ENCODE data around the gene RTEL1.

RTEL1 gene

DNA sequence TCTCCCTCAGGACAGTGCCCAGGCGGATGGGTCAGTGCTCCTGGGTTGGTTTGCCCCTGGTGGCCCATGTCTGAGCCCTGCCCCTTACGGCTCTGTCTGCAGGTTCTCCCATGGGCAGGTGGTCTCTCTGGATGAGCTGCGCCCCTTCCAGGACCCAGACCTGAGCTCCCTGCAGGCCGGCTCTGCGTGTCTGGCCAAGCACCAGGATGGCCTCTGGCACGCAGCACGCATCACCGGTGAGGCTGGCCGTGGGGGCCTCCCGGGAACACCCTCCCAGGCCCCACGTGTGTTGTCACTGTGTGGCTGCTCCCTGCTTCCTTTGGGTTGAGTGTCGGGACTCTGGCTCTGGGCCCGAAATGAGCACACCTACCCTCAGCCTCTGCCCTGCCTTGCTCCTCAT, 75.0 kb downstream of the RTEL1 start:
- H3K4me3 ChIP-seq: no peak overlapping the region
- H3K4me1 ChIP-seq: peaks cover 0 to 11% (median 8%) of the 10 kb centered on the region in 4 donors
- DNase-seq: peak in 1 of 2 donors; percentile 53
- H3K27ac ChIP-seq: no peak overlapping the region
- no peaks in the 10 kb centered on the region for H3K27me3 ChIP-seq
- no peaks in the 10 kb centered on the region for H3K9me3 ChIP-seq
- no peak for TF ChIP-seq CTCF (IDR thresholded peaks at IDR 0.05)
- peaks cover 24 to 51% (median 45%) of the 10 kb centered on the region in 3 donors for H3K36me3 ChIP-seq
- intact Hi-C loops (cut with DNase I; ENCODE audit: low total_unique reads): loop anchor here (10.0 kb wide), 2 partner anchors 78 to 132 kb away; partner anchors contain the start of genes ABHD16B, RTEL1, STMN3 and TPD52L2

DNA sequence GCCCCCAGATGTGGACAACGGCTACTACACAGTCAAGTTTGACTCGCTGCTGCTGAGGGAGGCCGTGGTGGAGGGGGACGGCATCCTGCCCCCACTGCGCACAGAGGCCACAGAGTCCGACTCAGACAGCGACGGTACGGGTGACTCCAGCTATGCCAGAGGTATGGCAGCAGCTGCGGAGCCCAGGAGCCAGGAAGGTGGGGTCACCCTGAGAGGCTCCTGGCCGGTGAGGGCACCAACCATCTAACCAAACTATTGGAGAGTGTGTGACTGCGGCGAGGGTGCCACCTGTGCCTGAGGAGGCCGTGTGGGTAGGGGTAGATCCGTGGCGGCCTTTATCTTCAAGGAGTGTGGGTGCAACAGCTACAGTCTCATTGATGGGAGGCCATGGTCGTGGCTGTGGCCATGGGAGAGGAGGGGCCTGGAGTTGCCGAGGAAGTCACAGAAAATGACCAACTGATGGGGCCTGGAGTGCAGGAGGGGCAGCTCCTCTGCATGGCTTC, 75.5 kb downstream of the RTEL1 start:
- TF ChIP-seq CTCF (IDR thresholded peaks at IDR 0.05): no peak
- Histone ChIP-seq H3K36me3 (peaks cover 24 to 47% (median 45%) of the 10 kb centered on the region in 3 donors), H3K4me1 (peaks cover 0 to 16% (median 13%) of the 10 kb centered on the region in 4 donors)

GRCh38 chr20:63734111-63734945, 76.2 kb downstream of the RTEL1 start:
- Histone ChIP-seq H3K27ac (no peak overlapping the region), H3K4me3 (no peak overlapping the region), H3K36me3 (peaks cover 24 to 47% (median 45%) of the 10 kb centered on the region in 3 donors), H3K27me3 (no peaks in the 10 kb centered on the region), H3K9me3 (no peaks in the 10 kb centered on the region), H3K4me1 (peaks cover 0 to 22% (median 18%) of the 10 kb centered on the region in 4 donors)
- no peak for TF ChIP-seq CTCF (IDR thresholded peaks at IDR 0.05)
- peak in 1 of 2 donors; percentile 60 for DNase-seq
- intact Hi-C loops (cut with DNase I; ENCODE audit: low total_unique reads): loop anchor here (10.0 kb wide), 2 partner anchors 80 to 130 kb away; partner anchors contain the start of genes ABHD16B, RTEL1, STMN3 and TPD52L2

More for the DNA sequence above, 75.5 kb downstream of the RTEL1 start:
- no peaks in the 10 kb centered on the region for H3K27me3 ChIP-seq
- peak in 1 of 2 donors; percentile 54 for DNase-seq
- no peaks in the 10 kb centered on the region for H3K9me3 ChIP-seq
- H3K4me3 ChIP-seq: no peak overlapping the region
- H3K27ac ChIP-seq: no peak overlapping the region
- intact Hi-C loops (cut with DNase I; ENCODE audit: low total_unique reads): loop anchor here (10.0 kb wide), 2 partner anchors 79 to 131 kb away; partner anchors contain the start of genes ABHD16B, RTEL1, STMN3 and TPD52L2

GRCh38 chr20:63734946-63735858, 77.1 kb downstream of the RTEL1 start:
- Histone ChIP-seq H3K27ac (no peak overlapping the region), H3K36me3 (peaks cover 17 to 44% (median 37%) of the 10 kb centered on the region in 3 donors), H3K9me3 (no peaks in the 10 kb centered on the region), H3K27me3 (no peaks in the 10 kb centered on the region), H3K4me3 (no peak overlapping the region), H3K4me1 (peaks cover 0 to 22% (median 18%) of the 10 kb centered on the region in 4 donors)
- no peak for TF ChIP-seq CTCF (IDR thresholded peaks at IDR 0.05)
- intact Hi-C loops (cut with DNase I; ENCODE audit: low total_unique reads): loop anchor here (10.0 kb wide), 2 partner anchors 80 to 130 kb away; partner anchors contain the start of genes ABHD16B, RTEL1, STMN3 and TPD52L2
- peak in 1 of 2 donors; percentile 63 for DNase-seq
